HG02981 (cell line): ENCODE data around the gene STRIT1.

Experiments used
- ATAC-seq: cut with Tn5 transposase; IDR thresholded peaks from one replicate; pipeline ENCODE4 v1.9.1; 2021; ENCODE audit warnings: mild to moderate bottlenecking, moderate library complexity; ENCODE audit not compliant: unreplicated experiment

The STRIT1 gene

GRCh38 chr3:155293516-155293915 lies at the start of gene STRIT1:
TSS of gene STRIT1 (minus strand) at chr3:155293683.
- ATAC-seq: no peak

GRCh38 chr3:155342344-155342743 lies 48.9 kb upstream of the STRIT1 start:
- ATAC-seq: no peak

GRCh38 chr3:155339052-155339451 lies 45.6 kb upstream of the STRIT1 start:
- ATAC-seq: no peak

- ATAC-seq: peak; percentile 44
Observed at GRCh38 chr3:155335724-155336354, 42.4 kb upstream of the STRIT1 start.

- peak; percentile 93 for ATAC-seq
Observed at GRCh38 chr3:155334914-155335723, 41.6 kb upstream of the STRIT1 start.

GRCh38 chr3:155334215-155334913 lies 40.9 kb upstream of the STRIT1 start:
- ATAC-seq: no peak

- ATAC-seq: no peak
Observed at GRCh38 chr3:155332716-155333115, 39.2 kb upstream of the STRIT1 start.

GRCh38 chr3:155331078-155331477 lies 37.6 kb upstream of the STRIT1 start:
- no peak for ATAC-seq

GRCh38 chr3:155330370-155330769 lies 36.9 kb upstream of the STRIT1 start:
- ATAC-seq: no peak

GRCh38 chr3:155329513-155330048 lies 36.1 kb upstream of the STRIT1 start:
- no peak for ATAC-seq

GRCh38 chr3:155327871-155328270 lies 34.4 kb upstream of the STRIT1 start:
- no peak for ATAC-seq

- ATAC-seq: no peak
Observed at GRCh38 chr3:155327430-155327829, 33.9 kb upstream of the STRIT1 start.

- no peak for ATAC-seq
Observed at GRCh38 chr3:155326901-155327300, 33.4 kb upstream of the STRIT1 start.

- ATAC-seq: no peak
Observed at GRCh38 chr3:155326244-155326643, 32.8 kb upstream of the STRIT1 start.

- no peak for ATAC-seq
Observed at GRCh38 chr3:155325263-155325835, 31.9 kb upstream of the STRIT1 start.

GRCh38 chr3:155323063-155323666 lies 29.7 kb upstream of the STRIT1 start:
- peak; percentile 72 for ATAC-seq

- ATAC-seq: no peak
Observed at GRCh38 chr3:155321418-155321817, 27.9 kb upstream of the STRIT1 start.

- no peak for ATAC-seq
Observed at GRCh38 chr3:155320934-155321333, 27.5 kb upstream of the STRIT1 start.

GRCh38 chr3:155318740-155319139 lies 25.3 kb upstream of the STRIT1 start:
- ATAC-seq: no peak

- no peak for ATAC-seq
Observed at GRCh38 chr3:155317211-155317610, 23.7 kb upstream of the STRIT1 start.

- no peak for ATAC-seq
Observed at GRCh38 chr3:155316426-155316825, 22.9 kb upstream of the STRIT1 start.
